ENCODE measurements around the gene MAP4K2. TPM values are rescaled to one million over a fixed set of nuclear protein-coding genes. Genes with fewer than 3 reads are reported as not detected.

Gene MAP4K2
- total RNA-seq, 3 donors from 2014 or later = 8.7 to 16.8 (median 14.1) TPM

DNA sequence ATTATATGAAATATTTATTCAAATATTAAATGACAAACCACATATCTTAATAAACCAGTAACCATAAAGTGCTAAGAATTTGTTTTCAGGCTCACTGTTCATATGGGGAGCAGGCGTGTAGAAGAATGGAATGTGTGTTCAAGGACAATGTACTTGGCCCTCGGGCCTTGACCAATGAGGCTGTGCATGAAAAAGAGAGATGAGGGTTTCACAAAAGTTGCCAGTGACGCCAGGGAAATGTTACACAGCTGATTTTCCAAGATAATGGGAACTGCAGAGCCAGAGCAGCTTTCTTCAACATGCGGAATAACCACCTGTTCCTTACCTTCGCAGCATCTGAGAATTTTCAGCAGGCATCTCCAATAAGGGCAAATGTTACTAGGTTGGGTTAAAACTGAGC lies 28.9 kb downstream of the MAP4K2 start:
- intact Hi-C loops (cut with DNase I, micrococcal nuclease) = no loop called here
- Histone ChIP-seq H3K36me3 (ENCODE audit: low read depth) (peaks cover 33% of the 10 kb centered on the region), H3K4me3 (no peak overlapping the region)

DNA sequence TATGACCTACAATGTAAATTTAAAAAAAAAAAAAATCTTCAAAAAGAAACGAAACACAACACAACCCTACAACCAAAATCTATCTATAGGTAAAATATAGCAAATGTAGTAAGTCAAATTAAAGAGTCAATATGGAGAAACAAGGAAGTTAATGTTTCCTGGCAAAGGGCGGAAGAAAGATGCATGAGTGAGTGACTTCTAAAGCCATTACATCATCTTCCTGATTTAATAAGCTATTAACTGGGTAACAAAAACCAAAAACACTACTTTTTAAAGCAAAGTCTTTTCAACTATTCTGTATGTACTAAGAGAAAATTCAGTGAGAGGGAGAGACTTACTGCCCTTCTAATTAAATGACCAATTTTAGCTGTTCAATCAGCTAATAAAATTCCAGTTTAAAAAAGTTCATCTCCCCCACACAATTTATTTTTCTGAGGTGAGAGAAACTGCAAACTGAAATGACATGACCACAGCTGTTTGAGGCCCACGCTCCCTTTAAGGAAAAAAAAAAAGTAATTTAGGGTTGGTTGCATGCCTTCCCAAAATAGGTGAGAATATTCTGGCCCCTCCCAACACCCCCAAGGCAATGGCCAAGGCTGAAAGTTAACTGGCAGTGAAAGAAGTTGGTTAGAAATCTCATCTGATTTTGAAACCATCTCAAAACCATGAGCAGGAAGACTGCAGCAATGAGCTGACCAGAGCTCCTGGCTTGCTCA lies 30.6 kb downstream of the MAP4K2 start:
- Histone ChIP-seq H3K9me3 (no peaks in the 10 kb centered on the region), H3K36me3 (ENCODE audit: low read depth) (peaks cover 50% of the 10 kb centered on the region), H3K4me1 (ENCODE audit: low read depth) (peaks cover 15% of the 10 kb centered on the region), H3K4me3 (no peak overlapping the region)
- DNase-seq = no peak
- ATAC-seq = no peak
- intact Hi-C loops (cut with DNase I, micrococcal nuclease) = no loop called here
- TF ChIP-seq, protein P1, sequence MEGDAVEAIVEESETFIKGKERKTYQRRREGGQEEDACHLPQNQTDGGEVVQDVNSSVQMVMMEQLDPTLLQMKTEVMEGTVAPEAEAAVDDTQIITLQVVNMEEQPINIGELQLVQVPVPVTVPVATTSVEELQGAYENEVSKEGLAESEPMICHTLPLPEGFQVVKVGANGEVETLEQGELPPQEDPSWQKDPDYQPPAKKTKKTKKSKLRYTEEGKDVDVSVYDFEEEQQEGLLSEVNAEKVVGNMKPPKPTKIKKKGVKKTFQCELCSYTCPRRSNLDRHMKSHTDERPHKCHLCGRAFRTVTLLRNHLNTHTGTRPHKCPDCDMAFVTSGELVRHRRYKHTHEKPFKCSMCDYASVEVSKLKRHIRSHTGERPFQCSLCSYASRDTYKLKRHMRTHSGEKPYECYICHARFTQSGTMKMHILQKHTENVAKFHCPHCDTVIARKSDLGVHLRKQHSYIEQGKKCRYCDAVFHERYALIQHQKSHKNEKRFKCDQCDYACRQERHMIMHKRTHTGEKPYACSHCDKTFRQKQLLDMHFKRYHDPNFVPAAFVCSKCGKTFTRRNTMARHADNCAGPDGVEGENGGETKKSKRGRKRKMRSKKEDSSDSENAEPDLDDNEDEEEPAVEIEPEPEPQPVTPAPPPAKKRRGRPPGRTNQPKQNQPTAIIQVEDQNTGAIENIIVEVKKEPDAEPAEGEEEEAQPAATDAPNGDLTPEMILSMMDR (IDR thresholded peaks at IDR 0.05) = no peak

More for the DNA sequence above, 28.9 kb downstream of the MAP4K2 start:
- ATAC-seq (no peak), DNase-seq (no peak)
- TF ChIP-seq, protein P1 (IDR thresholded peaks at IDR 0.05) = no peak
- Histone ChIP-seq H3K4me1 (ENCODE audit: low read depth) (peaks cover 15% of the 10 kb centered on the region), H3K9me3 (no peaks in the 10 kb centered on the region)

DNA sequence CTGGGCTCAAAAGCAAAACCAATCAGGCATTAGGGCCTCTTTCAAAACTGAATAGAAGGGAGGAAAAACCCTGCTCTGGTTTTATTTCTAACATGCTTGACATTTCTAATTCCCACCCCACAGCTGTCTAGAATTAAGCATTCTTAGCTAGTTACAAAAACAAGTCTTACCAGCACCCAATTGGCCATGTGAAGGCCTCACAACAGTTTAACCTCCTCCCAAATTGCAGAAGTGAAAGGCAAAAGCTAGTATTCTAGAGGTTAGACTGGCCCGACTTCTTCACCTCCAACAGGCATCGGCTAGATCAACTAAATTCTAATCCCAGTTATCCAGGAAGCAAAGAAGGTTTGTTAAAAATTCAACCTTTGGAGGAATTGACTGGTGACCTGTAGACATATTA lies 31.2 kb downstream of the MAP4K2 start:
- DNase-seq (no peak), ATAC-seq (peak; percentile 12)
- H3K9me3 ChIP-seq = no peaks in the 10 kb centered on the region
- H3K36me3 ChIP-seq (ENCODE audit: low read depth) = peaks cover 56% of the 10 kb centered on the region
- TF ChIP-seq, protein P1 (IDR thresholded peaks at IDR 0.05) = no peak
- peaks cover 9% of the 10 kb centered on the region for H3K4me1 ChIP-seq (ENCODE audit: low read depth)
- intact Hi-C loops (cut with DNase I, micrococcal nuclease) = no loop called here
- no peak overlapping the region for H3K4me3 ChIP-seq

DNA sequence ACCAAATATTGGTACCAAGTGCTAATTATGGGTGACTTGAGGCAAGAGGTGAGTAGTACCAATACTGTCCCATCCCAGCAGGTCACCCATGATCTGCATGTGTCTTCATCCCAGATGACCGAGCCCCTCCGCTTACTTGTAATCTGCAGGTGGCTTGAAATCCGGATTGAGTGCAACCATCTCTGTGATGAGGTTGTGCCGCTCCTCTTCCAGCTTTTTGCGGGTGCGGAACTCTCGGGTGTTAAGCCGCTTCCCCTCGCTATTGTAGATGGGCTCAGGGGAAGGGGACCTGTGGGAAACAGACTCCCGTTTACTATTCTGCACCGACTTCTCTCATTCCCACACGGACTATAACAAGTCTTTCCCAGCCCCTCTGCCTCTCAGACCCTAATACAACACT lies 32.9 kb downstream of the MAP4K2 start:
- TF ChIP-seq, protein P1 (IDR thresholded peaks at IDR 0.05) = no peak

DNA sequence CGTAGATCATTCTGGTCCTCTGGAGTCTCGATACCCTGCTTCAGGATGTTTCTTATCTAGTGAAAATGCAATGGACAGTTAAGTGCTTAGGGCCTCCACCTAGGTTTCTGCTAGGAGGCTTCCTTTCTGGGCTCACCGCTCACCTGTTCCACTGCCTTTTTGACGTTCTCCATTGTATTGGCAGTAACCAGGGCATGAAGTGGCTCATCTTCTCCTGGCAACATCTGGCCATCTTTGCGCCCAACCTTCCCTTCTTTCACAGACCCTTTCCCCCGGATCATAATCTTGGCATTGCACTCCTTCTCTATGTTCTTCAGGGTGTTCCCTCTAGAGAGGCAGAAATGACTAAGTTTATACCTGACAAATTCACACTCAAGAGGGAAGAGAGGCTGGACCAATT lies 33.7 kb downstream of the MAP4K2 start:
- Histone ChIP-seq H3K9me3 (no peaks in the 10 kb centered on the region), H3K4me3 (no peak overlapping the region), H3K4me1 (ENCODE audit: low read depth) (peaks cover 6% of the 10 kb centered on the region), H3K36me3 (ENCODE audit: low read depth) (peaks cover 63% of the 10 kb centered on the region)
- DNase-seq (no peak), ATAC-seq (no peak)
- intact Hi-C loops (cut with DNase I, micrococcal nuclease) = no loop called here
- TF ChIP-seq, protein P1 (IDR thresholded peaks at IDR 0.05) = no peak

More for the DNA sequence above, 32.9 kb downstream of the MAP4K2 start:
- intact Hi-C loops (cut with DNase I, micrococcal nuclease) = no loop called here
- peaks cover 66% of the 10 kb centered on the region for H3K36me3 ChIP-seq (ENCODE audit: low read depth)
- ATAC-seq (no peak), DNase-seq (peak in 2 of 3 donors; percentile 14 to 33)
- H3K4me3 ChIP-seq = no peak overlapping the region
- H3K9me3 ChIP-seq = no peaks in the 10 kb centered on the region
- H3K4me1 ChIP-seq (ENCODE audit: low read depth) = peaks cover 1% of the 10 kb centered on the region
